Measurements from ENCODE around the gene KIF6. TPM values are rescaled to one million over a fixed set of nuclear protein-coding genes. Genes with fewer than 3 reads are reported as not detected.

The KIF6 gene, protein sequence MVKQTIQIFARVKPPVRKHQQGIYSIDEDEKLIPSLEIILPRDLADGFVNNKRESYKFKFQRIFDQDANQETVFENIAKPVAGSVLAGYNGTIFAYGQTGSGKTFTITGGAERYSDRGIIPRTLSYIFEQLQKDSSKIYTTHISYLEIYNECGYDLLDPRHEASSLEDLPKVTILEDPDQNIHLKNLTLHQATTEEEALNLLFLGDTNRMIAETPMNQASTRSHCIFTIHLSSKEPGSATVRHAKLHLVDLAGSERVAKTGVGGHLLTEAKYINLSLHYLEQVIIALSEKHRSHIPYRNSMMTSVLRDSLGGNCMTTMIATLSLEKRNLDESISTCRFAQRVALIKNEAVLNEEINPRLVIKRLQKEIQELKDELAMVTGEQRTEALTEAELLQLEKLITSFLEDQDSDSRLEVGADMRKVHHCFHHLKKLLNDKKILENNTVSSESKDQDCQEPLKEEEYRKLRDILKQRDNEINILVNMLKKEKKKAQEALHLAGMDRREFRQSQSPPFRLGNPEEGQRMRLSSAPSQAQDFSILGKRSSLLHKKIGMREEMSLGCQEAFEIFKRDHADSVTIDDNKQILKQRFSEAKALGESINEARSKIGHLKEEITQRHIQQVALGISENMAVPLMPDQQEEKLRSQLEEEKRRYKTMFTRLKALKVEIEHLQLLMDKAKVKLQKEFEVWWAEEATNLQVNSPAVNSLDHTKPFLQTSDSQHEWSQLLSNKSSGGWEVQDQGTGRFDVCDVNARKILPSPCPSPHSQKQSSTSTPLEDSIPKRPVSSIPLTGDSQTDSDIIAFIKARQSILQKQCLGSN
- total RNA-seq = 1.0 TPM

- Histone ChIP-seq H3K27ac (ENCODE audit: low read depth, low read length) (no peak within 1 kb of the TSS), H3K4me3 (ENCODE audit: low read length in 3 of 3) (peak within 1 kb of the TSS; percentile 87 to 89 (median 89)), H3K4me1 (ENCODE audit: control insufficient read depth in 3 of 3, insufficient read depth in 3 of 3, low read length in 3 of 3) (peaks cover 0 to 5% (median 4%) of the 10 kb centered on the region in 3 donors), H3K9me3 (ENCODE audit: control insufficient read depth in 3 of 3, low read length in 3 of 3) (no peaks in the 10 kb centered on the region), H3K27me3 (ENCODE audit: control insufficient read depth in 3 of 3, insufficient read depth in 3 of 3, low read length in 3 of 3) (no peaks in the 10 kb centered on the region), H3K9ac (ENCODE audit: low read depth in 1 of 3, low read length in 3 of 3) (peak within 1 kb of the TSS; percentile 65 to 80 (median 68)), H3K36me3 (ENCODE audit: control insufficient read depth in 3 of 3, insufficient read depth in 3 of 3, low read length in 3 of 3) (no peaks in the 10 kb centered on the region)
Measured at GRCh38 chr6:39724787-39725631, at the start of gene KIF6. Gene KIF6, minus strand, starts transcription at chr6:39725408. Its CDS starts 98 bp downstream, at chr6:39725310.

DNA sequence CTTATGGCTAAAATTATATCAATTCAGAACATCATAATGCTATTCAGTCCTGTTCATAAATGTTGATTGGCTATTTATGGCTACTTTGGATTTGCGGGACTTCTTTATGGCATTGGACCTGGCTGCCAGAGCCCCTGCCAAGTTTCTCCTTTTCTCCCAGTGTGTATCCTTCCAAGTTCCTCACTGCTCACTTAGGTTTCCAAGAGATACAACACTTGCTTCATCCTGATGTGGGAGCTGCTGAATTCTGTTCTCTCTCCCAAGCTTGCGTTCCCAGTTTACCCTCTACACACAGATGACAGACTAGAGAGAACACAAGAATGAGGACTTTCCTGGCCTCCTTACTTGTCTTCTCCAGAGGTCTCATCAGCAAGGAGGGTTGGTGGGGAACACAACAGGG lies 48.6 kb upstream of the KIF6 start:
- Histone ChIP-seq H3K36me3 (ENCODE audit: control insufficient read depth in 3 of 3, insufficient read depth in 3 of 3, low read length in 3 of 3) (no peaks in the 10 kb centered on the region), H3K9ac (ENCODE audit: low read depth in 1 of 3, low read length in 3 of 3) (no peak overlapping the region), H3K27ac (ENCODE audit: low read depth, low read length) (no peak overlapping the region), H3K27me3 (ENCODE audit: control insufficient read depth in 3 of 3, insufficient read depth in 3 of 3, low read length in 3 of 3) (no peaks in the 10 kb centered on the region), H3K4me3 (ENCODE audit: low read length in 3 of 3) (no peak overlapping the region), H3K4me1 (ENCODE audit: control insufficient read depth in 3 of 3, insufficient read depth in 3 of 3, low read length in 3 of 3) (peaks cover 25 to 37% (median 30%) of the 10 kb centered on the region in 3 donors), H3K9me3 (ENCODE audit: control insufficient read depth in 3 of 3, low read length in 3 of 3) (no peaks in the 10 kb centered on the region)

- Histone ChIP-seq H3K4me3 (ENCODE audit: low read length in 3 of 3) (no peak overlapping the region), H3K27me3 (ENCODE audit: control insufficient read depth in 3 of 3, insufficient read depth in 3 of 3, low read length in 3 of 3) (no peaks in the 10 kb centered on the region), H3K36me3 (ENCODE audit: control insufficient read depth in 3 of 3, insufficient read depth in 3 of 3, low read length in 3 of 3) (no peaks in the 10 kb centered on the region), H3K4me1 (ENCODE audit: control insufficient read depth in 3 of 3, insufficient read depth in 3 of 3, low read length in 3 of 3) (peaks cover 15 to 26% (median 19%) of the 10 kb centered on the region in 3 donors), H3K27ac (ENCODE audit: low read depth, low read length) (no peak overlapping the region), H3K9me3 (ENCODE audit: control insufficient read depth in 3 of 3, low read length in 3 of 3) (no peaks in the 10 kb centered on the region), H3K9ac (ENCODE audit: low read depth in 1 of 3, low read length in 3 of 3) (no peak overlapping the region)
Measured at GRCh38 chr6:39772559-39773273, 47.5 kb upstream of the KIF6 start.

DNA sequence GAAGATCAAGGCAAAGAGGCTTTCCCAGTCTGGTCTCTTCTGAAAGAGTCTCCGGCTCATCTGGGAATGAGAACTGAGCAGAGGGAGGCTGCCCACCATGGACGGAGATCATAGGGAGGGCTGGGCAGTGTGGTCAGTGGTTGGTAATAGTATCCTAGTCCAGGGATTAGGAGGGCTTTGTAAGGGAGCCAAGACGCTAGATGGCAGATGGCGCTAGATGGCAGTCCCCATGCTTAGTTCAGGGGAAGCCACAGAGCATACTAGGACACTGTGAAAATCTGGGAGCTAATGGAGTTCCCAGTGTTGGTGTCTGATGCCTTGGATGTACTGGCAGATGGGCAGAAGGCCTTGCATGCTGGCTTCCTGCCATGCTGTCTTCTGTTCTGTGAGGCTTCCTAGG lies 45.2 kb upstream of the KIF6 start:
- Histone ChIP-seq H3K36me3 (ENCODE audit: control insufficient read depth in 3 of 3, insufficient read depth in 3 of 3, low read length in 3 of 3) (no peaks in the 10 kb centered on the region), H3K9ac (ENCODE audit: low read depth in 1 of 3, low read length in 3 of 3) (no peak overlapping the region), H3K4me1 (ENCODE audit: control insufficient read depth in 3 of 3, insufficient read depth in 3 of 3, low read length in 3 of 3) (peaks cover 8 to 18% (median 11%) of the 10 kb centered on the region in 3 donors)

GRCh38 chr6:39769012-39769411 lies 43.8 kb upstream of the KIF6 start:
- Histone ChIP-seq H3K4me3 (ENCODE audit: low read length in 3 of 3) (no peak overlapping the region), H3K9ac (ENCODE audit: low read depth in 1 of 3, low read length in 3 of 3) (no peak overlapping the region), H3K27me3 (ENCODE audit: control insufficient read depth in 3 of 3, insufficient read depth in 3 of 3, low read length in 3 of 3) (no peaks in the 10 kb centered on the region), H3K9me3 (ENCODE audit: control insufficient read depth in 3 of 3, low read length in 3 of 3) (no peaks in the 10 kb centered on the region), H3K36me3 (ENCODE audit: control insufficient read depth in 3 of 3, insufficient read depth in 3 of 3, low read length in 3 of 3) (no peaks in the 10 kb centered on the region), H3K27ac (ENCODE audit: low read depth, low read length) (no peak overlapping the region), H3K4me1 (ENCODE audit: control insufficient read depth in 3 of 3, insufficient read depth in 3 of 3, low read length in 3 of 3) (peaks cover 8 to 18% (median 11%) of the 10 kb centered on the region in 3 donors)

More for the DNA sequence above, 45.2 kb upstream of the KIF6 start:
- no peak overlapping the region for H3K4me3 ChIP-seq (ENCODE audit: low read length in 3 of 3)
- H3K9me3 ChIP-seq (ENCODE audit: control insufficient read depth in 3 of 3, low read length in 3 of 3) = no peaks in the 10 kb centered on the region
- H3K27ac ChIP-seq (ENCODE audit: low read depth, low read length) = no peak overlapping the region
- no peaks in the 10 kb centered on the region for H3K27me3 ChIP-seq (ENCODE audit: control insufficient read depth in 3 of 3, insufficient read depth in 3 of 3, low read length in 3 of 3)

DNA sequence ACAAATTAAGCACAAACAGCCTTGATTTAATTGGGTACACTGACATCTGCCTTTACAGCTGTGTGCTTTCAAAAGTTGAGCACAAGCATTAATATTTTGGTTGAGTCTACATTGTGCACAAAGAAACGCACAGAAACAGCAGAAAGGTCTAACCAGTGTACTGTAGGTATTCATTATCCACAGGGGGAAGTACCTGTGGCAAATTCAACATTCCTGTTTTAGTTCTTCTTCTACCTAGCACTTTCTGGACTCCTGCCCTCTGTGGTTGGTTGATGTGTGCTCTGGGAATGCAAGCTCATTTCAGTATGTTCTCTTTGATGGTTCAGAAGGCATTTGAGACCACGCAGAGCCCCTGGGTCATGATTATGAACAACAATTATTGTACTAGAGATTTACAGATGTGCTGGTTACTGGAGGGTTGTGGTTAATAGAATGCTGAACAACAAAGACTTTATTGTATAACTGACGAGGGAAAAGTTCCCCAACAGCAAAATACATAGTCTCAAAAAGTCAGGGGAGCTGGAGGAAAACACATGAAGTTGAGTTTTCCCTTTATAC lies 40.4 kb upstream of the KIF6 start:
- H3K4me1 ChIP-seq (ENCODE audit: control insufficient read depth in 3 of 3, insufficient read depth in 3 of 3, low read length in 3 of 3) = peaks cover 5 to 9% (median 5%) of the 10 kb centered on the region in 3 donors
- H3K27ac ChIP-seq (ENCODE audit: low read depth, low read length) = no peak overlapping the region
- peaks cover 0 to 2% (median 0%) of the 10 kb centered on the region in 3 donors for H3K27me3 ChIP-seq (ENCODE audit: control insufficient read depth in 3 of 3, insufficient read depth in 3 of 3, low read length in 3 of 3)
- H3K9ac ChIP-seq (ENCODE audit: low read depth in 1 of 3, low read length in 3 of 3) = no peak overlapping the region
- H3K4me3 ChIP-seq (ENCODE audit: low read length in 3 of 3) = no peak overlapping the region
- H3K36me3 ChIP-seq (ENCODE audit: control insufficient read depth in 3 of 3, insufficient read depth in 3 of 3, low read length in 3 of 3) = no peaks in the 10 kb centered on the region
- no peaks in the 10 kb centered on the region for H3K9me3 ChIP-seq (ENCODE audit: control insufficient read depth in 3 of 3, low read length in 3 of 3)

DNA sequence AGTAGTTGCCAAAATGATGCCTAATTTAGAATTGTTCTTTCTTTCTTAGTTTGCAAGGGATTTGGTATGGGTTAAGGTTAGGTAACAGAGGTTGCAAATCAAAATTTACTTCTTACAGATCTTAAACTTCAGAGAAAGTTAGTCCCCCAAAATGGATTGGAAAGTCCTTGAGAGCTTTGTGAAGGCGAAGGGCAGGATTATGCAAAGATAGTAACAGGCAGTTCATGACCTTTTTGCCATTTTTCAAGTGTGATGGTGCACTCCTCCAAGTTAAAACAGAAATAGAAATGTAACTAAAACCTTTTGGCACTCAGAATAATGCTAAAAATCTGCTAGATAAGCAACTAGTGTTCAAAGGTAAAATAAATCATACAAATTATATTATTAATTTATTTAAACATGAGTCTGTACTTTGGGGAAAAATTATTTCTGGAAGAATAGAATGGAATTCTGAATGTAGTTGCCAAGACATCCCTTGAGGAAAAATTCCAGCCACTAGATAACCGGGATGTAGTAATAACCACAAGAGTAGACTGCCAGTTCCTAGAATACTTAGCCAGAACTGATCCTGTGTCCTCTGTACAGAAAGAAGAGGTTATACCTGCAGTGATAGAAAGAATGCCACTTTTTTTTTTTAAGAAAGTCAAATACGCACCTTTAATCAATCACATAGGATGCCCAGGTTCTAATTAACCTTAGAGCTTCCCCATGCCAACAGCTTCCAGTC lies 35.2 kb upstream of the KIF6 start:
- Histone ChIP-seq H3K4me3 (ENCODE audit: low read length in 3 of 3) (no peak overlapping the region), H3K9ac (ENCODE audit: low read depth in 1 of 3, low read length in 3 of 3) (no peak overlapping the region), H3K4me1 (ENCODE audit: control insufficient read depth in 3 of 3, insufficient read depth in 3 of 3, low read length in 3 of 3) (peaks cover 0 to 16% (median 6%) of the 10 kb centered on the region in 3 donors), H3K9me3 (ENCODE audit: control insufficient read depth in 3 of 3, low read length in 3 of 3) (no peaks in the 10 kb centered on the region), H3K27ac (ENCODE audit: low read depth, low read length) (no peak overlapping the region), H3K36me3 (ENCODE audit: control insufficient read depth in 3 of 3, insufficient read depth in 3 of 3, low read length in 3 of 3) (no peaks in the 10 kb centered on the region), H3K27me3 (ENCODE audit: control insufficient read depth in 3 of 3, insufficient read depth in 3 of 3, low read length in 3 of 3) (peaks cover 0 to 2% (median 0%) of the 10 kb centered on the region in 3 donors)

DNA sequence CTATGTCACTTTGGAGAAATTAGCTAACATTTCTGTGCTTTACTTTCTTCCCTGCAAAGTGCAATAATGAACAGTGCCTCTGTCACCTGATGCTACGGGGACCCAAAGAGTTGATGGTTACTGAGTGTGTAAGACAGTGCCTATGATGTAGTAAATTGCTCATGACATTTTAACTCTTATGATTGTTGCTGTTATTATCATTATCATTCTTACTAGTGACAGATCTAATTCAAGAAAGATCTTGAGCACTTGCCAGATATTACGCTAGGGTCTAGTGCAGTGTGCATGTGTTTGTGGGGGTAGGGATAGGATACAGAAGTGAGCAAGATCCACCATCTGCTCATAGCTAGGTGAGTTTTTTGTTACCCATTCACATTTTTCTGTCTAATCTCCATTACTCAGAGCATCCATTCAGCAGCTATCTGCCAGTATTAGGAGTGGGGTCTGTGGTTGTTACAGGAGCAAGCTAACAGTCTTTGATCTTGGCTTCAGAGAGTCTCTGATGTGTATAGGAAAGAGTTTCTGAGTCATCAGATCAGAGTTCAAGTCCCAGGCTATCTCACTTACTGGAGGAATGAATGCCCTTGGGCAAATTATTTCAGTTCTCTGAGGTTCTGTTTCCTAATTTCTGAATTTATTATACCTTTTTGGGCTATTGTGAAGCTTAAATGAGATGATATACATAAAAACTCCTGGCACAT lies 33.8 kb upstream of the KIF6 start:
- peaks cover 4 to 20% (median 15%) of the 10 kb centered on the region in 3 donors for H3K4me1 ChIP-seq (ENCODE audit: control insufficient read depth in 3 of 3, insufficient read depth in 3 of 3, low read length in 3 of 3)

More for the DNA sequence above, 33.8 kb upstream of the KIF6 start:
- H3K9ac ChIP-seq (ENCODE audit: low read depth in 1 of 3, low read length in 3 of 3) = no peak overlapping the region
- peaks cover 0 to 2% (median 0%) of the 10 kb centered on the region in 3 donors for H3K27me3 ChIP-seq (ENCODE audit: control insufficient read depth in 3 of 3, insufficient read depth in 3 of 3, low read length in 3 of 3)
- no peak overlapping the region for H3K27ac ChIP-seq (ENCODE audit: low read depth, low read length)
- H3K36me3 ChIP-seq (ENCODE audit: control insufficient read depth in 3 of 3, insufficient read depth in 3 of 3, low read length in 3 of 3) = no peaks in the 10 kb centered on the region
- H3K9me3 ChIP-seq (ENCODE audit: control insufficient read depth in 3 of 3, low read length in 3 of 3) = no peaks in the 10 kb centered on the region
- H3K4me3 ChIP-seq (ENCODE audit: low read length in 3 of 3) = no peak overlapping the region

Measured in skeletal muscle tissue (tissue), 4 donors.